HG03045 (cell line): ENCODE measurements around the gene SLC7A6OS.

Experiments used
- ATAC-seq: cut with Tn5 transposase; IDR thresholded peaks from one replicate; pipeline ENCODE4 v1.9.1; 2021; ENCODE audit warnings: mild to moderate bottlenecking, moderate library complexity; ENCODE audit not compliant: unreplicated experiment

The SLC7A6OS gene

DNA sequence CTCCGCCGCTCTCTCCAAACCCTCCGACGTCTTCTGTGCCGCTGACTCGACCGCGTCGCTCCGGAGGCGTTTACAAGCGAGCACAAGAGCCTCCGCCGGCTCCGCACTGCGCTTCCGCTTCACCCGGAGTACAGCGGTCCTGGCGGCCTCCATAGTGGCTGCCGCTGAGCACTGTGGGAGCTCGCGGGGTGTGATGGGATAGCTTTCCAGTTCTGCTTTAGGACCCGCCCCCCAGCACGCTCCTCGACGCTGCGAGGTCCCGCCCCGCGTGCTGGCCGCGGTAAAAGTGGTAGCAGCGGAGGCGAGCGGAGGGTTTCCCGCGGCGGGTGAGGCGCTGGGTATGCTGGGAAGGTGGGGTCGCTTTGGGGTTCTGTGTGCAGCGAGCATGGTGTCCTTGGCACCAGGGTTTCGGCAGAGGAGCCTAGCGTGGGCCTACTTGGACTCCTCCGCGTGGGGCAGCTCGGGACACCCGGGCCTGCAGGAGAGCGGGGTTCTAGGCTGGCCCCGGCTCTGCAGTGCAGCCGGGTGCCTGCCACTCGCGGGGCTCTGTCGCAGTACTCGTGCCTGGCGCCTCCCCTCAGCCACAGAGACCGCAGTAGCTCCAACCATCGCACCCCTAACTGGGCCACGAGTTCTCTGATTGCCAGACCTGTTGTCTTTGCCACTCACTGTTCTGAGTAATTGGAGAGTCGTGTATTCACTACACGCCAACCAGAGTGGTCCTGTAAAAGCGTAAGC is at the start of gene SLC7A6OS, which contains the start of gene PRMT7:
Gene SLC7A6OS, minus strand, starts transcription at position 173 of the 738 bp plus-strand sequence. Its CDS starts 20 bp downstream, at position 153.
Gene PRMT7, plus strand, starts transcription at position 246 of the 738 bp plus-strand sequence. CDS start 4,961 bp downstream, outside the sequence.
- ATAC-seq = peak; percentile 97

- no peak for ATAC-seq
Measured at GRCh38 chr16:68359398-68360191, 48.8 kb upstream of the SLC7A6OS start.

DNA sequence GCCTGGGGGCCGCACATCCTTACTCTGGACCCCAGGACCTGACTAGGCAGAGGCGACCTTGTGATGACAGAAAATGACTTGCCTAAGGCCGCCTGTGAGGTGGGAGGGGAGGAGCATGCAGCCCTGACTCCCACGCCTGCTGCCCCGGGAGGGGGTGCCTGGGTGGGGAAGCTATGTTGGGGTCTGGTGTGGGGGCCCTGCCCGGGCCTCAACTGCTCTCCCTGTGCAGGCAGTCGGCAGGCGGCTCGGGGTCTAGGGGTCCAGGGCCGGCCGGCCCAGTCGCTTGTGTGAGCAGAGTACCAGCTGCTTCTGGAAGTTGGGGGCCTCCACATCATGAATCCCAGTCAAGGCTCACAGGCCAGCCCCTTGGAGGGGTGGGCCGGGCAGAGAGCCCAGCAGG is 48.2 kb upstream of the SLC7A6OS start:
- ATAC-seq = no peak

- no peak for ATAC-seq
Measured at GRCh38 chr16:68357923-68358322, 47.2 kb upstream of the SLC7A6OS start.

- ATAC-seq = no peak
Measured at GRCh38 chr16:68357521-68357922, 46.8 kb upstream of the SLC7A6OS start.

GRCh38 chr16:68356919-68357286 is 46.2 kb upstream of the SLC7A6OS start:
- no peak for ATAC-seq

DNA sequence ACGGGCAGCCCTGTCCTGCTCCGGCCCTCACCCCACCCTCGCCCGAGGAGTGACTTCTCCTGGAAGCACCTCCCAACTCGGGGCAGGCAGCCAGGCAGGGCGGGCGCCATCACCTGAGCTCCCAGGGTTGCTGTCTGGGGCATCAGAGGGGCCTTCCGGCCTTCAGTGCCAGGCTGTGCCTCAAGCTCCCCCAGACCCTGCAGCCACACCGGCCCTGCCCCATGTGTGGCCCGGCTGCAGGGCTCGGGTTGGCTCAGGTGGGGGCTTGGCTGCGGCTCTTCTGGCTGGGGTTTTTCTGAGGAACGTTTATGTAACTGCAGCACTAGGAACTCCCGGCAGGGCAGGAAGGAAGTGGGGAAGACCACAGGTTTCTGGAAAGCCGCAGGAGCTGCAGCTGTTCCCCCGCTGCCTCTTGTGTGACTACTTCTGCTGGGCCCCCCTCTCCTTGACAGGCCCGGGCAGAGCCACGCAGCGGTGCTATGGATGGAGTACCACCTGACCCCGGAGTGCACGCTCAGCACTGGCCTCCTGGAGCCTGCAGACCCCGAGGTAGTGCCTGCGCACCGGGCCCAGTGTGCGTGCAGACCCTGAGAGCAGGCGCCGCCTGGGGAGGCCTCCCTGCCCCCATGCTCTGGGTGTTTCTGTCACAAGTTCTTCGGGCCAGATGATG is 45.6 kb upstream of the SLC7A6OS start:
- ATAC-seq = peak; percentile 71

DNA sequence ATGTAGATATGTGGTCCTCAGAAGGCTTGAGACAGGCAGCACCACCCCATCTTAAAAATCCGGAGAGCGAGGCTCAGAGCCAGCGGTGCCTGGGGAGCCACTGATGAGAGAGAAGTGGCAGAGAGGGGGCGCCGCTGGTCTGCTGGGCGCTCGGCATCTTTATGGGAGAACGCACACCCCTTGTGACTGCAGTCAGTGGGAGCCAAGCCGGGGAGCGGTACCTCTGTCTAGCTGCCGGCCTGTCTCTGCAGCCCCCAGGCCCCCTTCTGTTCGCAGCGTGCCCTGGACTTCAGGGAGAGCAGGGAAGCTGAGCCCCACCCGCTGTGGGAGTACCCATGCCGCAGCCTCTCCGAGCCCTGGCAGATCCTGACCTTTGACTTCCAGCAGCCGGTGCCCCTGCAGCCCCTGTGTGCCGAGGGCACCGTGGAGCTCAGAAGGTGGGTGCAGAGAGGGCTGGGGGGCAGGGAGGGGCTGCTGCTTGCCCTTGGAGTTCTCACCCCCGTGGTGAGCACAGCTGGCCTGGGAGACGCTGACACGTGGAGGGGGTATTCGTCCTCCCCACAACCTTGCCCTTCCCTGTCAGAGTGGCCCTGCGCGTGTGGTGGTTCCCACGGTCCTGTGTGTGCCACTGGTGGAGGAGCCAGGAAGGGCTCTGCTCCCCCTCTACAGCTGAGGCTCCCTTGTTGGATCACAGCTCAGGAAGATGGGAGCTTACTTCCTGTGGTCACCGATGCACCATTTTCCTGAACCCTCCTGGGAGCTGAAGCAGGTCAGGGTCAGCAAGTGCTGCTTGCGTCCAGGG is 44.9 kb upstream of the SLC7A6OS start:
- no peak for ATAC-seq

DNA sequence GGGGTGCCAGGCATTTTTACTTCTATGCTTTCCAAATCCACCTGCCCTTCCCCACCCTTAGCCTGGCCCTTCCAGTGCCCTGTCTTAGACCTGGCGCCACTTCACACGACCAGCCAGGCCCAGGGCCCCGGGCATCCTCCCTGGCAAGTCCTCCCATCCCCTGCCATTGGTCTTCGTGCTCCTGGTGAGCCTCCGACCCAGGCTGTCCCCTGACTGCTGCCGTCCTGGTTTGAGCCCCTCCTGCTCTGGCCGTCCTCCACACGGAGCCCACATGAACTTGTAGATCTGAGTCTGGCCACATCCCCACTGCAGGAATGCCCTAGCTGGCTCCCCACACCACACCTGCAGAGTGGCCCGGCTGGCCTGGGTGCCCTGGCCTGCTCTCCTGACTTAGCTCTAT is 44.1 kb upstream of the SLC7A6OS start:
- no peak for ATAC-seq

DNA sequence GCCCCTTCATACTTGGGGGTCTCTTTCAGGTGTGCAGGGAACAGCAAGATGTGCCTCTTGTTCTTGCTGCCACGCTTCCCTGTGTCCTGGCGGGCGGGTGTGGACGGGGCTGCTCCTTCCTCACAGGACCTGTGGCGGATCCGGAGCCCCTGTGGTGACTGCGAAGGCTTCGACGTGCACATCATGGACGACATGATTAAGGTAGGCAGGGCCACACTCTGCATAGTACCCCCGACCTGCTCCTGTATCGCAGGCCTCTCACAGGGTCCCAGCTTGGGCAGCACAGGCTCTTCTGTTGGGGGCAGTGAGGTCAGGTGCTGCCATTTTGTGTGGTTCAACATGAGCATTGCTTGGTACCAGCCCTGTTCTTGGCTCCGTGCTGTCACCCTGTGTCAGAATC is 42.6 kb upstream of the SLC7A6OS start:
- ATAC-seq = no peak

GRCh38 chr16:68351991-68352431 is 41.3 kb upstream of the SLC7A6OS start:
- no peak for ATAC-seq

GRCh38 chr16:68351463-68351862 is 40.7 kb upstream of the SLC7A6OS start:
- no peak for ATAC-seq

DNA sequence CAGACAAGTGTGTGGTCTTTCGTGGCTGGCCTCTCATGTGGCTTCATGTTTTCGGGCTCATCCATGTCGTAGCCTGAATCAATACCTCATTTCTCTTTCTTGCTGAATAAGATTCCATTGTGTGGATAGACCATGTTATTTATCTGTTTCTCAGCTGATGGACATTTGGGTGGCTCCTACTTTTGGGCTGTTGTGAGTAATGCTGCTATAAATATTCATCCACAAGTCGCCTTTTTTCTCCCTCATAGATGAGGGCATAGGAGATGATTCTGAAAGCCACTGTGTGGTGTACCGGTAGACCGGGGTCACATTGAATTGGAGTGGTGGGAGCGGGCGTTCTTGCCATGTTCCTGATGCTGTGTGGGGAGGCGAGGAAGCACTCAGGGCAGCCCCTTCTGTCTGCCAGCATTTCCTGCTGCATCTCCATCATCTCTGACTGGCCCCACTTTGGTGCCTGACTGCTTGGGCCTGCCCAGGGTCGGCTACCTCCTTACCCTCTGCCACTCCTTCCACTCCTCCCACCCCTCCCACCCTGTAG is 40.1 kb upstream of the SLC7A6OS start:
- no peak for ATAC-seq

DNA sequence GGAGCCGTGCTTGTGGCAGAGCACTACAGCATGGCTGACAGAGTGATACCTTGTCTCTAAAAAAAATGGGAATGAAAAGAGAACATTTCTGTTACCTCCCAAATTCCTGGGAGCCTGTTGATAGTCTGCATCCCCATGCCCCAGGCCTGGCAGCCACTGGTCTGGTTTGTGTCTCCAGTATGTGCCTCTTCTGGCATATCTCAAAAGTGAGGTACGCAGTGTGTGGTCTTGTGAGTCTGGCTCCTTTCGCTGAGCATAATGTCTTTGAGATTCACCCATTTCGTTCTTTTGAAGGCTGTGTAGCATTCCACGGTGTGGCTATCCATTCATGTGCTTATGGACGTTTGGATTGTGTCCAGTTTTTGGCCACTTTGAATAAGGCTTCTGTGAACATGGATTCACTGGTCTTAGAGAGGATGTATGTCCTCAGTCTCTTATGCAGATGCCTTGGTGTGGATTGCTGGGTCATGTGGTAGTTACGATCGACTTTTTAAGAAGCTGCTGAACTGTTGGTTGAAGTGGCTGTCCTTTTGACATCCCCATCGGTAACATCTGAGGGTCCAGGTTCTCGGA is 39.2 kb upstream of the SLC7A6OS start:
- no peak for ATAC-seq

GRCh38 chr16:68348639-68349445 is 38.1 kb upstream of the SLC7A6OS start:
- ATAC-seq = no peak

DNA sequence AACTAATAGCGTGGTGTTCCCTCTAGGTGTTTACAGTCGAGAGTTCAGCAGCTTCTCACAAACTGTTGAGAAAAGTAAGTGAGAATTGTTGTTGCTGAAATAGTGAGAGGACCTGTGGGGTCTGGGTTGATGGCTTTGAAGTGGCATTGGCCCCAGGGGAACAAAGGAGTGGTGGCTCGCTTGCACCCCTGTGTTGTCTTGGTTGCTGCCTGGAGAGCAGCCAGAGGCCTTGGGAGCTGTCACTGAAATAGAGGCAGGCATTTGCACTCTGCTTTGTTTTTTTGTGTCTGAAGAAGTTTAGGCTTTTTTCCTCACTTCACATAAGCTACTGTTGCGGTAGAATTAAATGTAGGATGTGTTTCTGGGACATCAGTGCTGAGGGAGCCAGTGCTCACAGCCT is 36.9 kb upstream of the SLC7A6OS start:
- no peak for ATAC-seq

GRCh38 chr16:68346892-68347480 is 36.2 kb upstream of the SLC7A6OS start:
- ATAC-seq = no peak

DNA sequence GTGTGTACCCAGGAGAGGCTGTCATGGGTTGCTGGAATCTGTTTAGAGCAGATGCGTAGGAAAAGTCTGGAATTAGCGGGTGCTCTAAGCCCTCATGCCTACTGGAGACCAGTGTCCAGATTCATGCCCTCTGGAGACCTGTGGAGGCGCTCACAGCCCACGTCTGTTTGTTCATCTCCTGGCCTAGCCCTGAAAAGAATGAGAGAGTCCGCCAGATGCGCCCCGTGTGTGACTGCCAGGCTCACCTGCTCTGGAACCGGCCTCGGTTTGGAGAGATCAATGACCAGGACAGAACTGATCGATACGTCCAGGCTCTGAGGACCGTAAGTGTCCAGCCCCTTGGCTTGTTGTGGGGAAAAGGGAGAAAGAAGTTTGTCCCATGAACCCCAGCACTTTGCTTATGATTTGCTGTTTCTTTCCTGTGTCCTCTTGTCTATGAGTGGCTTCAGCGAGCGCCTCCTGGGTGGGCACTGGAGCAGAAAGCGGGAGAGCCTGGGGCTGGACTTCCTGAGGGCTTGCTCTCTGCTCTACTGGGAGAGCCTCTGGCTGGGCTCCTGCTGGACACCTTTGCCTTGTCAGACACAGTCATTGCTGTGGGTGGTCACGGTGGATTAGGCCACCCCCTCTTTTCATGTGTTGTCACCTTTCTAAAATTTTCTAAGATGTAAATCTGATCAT is 35.4 kb upstream of the SLC7A6OS start:
- no peak for ATAC-seq
